Esophagus squamous epithelium (tissue), 5 donors: ENCODE measurements around the gene ZNF25. TPM values are rescaled to one million over a fixed set of nuclear protein-coding genes. Genes with fewer than 3 reads are reported as not detected.
"Not testable (repeated sequence)": the region's sequence is repeated elsewhere in the genome, so short reads cannot be mapped to it uniquely, and the experiment has no call there.

ENCODE experiments used
- DNase-seq: peaks from one replicate; lab custom pipeline; 2025; lab: John Stamatoyannopoulos, UW
- H3K27ac ChIP-seq, 4 donors: fragments of 200-600 bp; sonication (generic); one replicate each; pipeline ENCODE4 v1.5.1; 2016 to 2019; ENCODE audit warnings: mild to moderate bottlenecking in 1 of 4
- H3K27me3 ChIP-seq, 4 donors: fragments of 200-600 bp; sonication (generic); 1 replicate in 3 of 4; 2 replicates in 1 of 4; pipeline versions ENCODE4 v1.5.1 to v1.6.0; 2017 to 2021; ENCODE audit warnings: antibody characterized with exemption in 1 of 4
- H3K36me3 ChIP-seq, 3 donors: fragments of 200-600 bp; sonication (generic); one replicate each; pipeline ENCODE4 v1.5.1; 2016 to 2019
- H3K4me1 ChIP-seq, 3 donors: fragments of 200-600 bp; sonication (generic); one replicate each; pipeline ENCODE4 v1.5.1; 2017 to 2019
- H3K4me3 ChIP-seq, 4 donors: fragments of 200-600 bp; sonication (generic); 1 replicate in 3 of 4; 2 replicates in 1 of 4; pipeline ENCODE4 v1.5.1; 2016 to 2019; ENCODE audit warnings: mild to moderate bottlenecking in 2 of 4, moderate library complexity in 1 of 4
- H3K9me3 ChIP-seq, 3 donors: fragments of 200-600 bp; sonication (generic); one replicate each; pipeline ENCODE4 v1.5.1; 2016 to 2019
- POLR2A ChIP-seq, 4 donors: fragments of 450-650 bp; IDR thresholded peaks; one replicate each; pipeline ENCODE4 v1.6.1; 2017; ENCODE audit warnings: antibody characterized with exemption in 4 of 4, mild to moderate bottlenecking in 4 of 4, moderate library complexity in 3 of 4
- WGBS, 2 donors: methylation state at CpG; one replicate each; pipeline ENCODE4 v1.1.5; 2018; 5-methylcytosine and 5-hydroxymethylcytosine counted together
- intact Hi-C: fragments of 100-400 bp; cut with DNase I; formaldehyde crosslinking; loops from one replicate; pipeline ENCODE4 v1.15.0; 2022
- total RNA-seq, 4 donors: library from RNA; depleted of rRNA; stranded (reverse); fragments of >200 nt; gene quantifications; one replicate each; pipeline ENCODE4 v1.1.0, GENCODE V29; 2016
- TF ChIP-seq, protein P1 (sequence below), 6 experiments: fragments of 450-650 bp in 4 of 6; fragments of 200-600 bp in 2 of 6; sonication (generic) in 2 of 6; IDR thresholded peaks; one replicate each; pipeline ENCODE4 v1.5.1; 2016 to 2019; ENCODE audit warnings: antibody characterized with exemption in 6 of 6, mild to moderate bottlenecking in 4 of 6, moderate library complexity in 4 of 6
- donor health status: DM: yes; HTN: yes; CAD: no.

The ZNF25 gene
- total RNA-seq, 4 donors from 2014 or later, result 1.7 to 8.0 (median 3.2) TPM

DNA sequence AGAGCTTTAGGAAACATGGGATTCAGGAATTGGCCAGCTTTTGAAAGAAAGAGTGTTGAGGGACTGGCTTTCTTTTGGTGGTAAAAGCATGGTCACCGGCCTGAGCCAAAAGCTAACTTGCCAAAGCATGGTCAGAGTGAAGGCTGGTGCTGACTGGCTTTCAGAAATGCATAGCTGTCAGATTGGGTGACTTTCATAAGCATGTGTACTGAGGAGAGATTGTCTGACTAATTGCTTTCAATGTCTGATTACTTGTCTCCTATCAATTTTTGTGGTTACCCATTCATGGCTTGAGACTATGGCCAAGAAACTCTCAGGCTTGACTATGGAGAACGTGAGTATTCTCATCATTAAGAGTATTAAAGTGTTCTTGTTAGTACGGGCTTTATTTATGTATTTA, 28.2 kb downstream of the ZNF25 start:
- no peaks in the 10 kb centered on the region for H3K4me1 ChIP-seq
- no peak overlapping the region for H3K4me3 ChIP-seq
- DNase-seq, result no peak
- no peaks in the 10 kb centered on the region for H3K9me3 ChIP-seq
- H3K36me3 ChIP-seq, result peaks cover 0 to 26% (median 6%) of the 10 kb centered on the region in 3 donors
- no peaks in the 10 kb centered on the region for H3K27me3 ChIP-seq
- no peak for TF ChIP-seq POLR2A (IDR thresholded peaks at IDR 0.05)
- TF ChIP-seq, protein P1, sequence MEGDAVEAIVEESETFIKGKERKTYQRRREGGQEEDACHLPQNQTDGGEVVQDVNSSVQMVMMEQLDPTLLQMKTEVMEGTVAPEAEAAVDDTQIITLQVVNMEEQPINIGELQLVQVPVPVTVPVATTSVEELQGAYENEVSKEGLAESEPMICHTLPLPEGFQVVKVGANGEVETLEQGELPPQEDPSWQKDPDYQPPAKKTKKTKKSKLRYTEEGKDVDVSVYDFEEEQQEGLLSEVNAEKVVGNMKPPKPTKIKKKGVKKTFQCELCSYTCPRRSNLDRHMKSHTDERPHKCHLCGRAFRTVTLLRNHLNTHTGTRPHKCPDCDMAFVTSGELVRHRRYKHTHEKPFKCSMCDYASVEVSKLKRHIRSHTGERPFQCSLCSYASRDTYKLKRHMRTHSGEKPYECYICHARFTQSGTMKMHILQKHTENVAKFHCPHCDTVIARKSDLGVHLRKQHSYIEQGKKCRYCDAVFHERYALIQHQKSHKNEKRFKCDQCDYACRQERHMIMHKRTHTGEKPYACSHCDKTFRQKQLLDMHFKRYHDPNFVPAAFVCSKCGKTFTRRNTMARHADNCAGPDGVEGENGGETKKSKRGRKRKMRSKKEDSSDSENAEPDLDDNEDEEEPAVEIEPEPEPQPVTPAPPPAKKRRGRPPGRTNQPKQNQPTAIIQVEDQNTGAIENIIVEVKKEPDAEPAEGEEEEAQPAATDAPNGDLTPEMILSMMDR (IDR thresholded peaks at IDR 0.05), result no peak
- intact Hi-C loops, result no loop called here
- no peak overlapping the region for H3K27ac ChIP-seq
- 75 to 83% methylated on average over 3 of the region's 3 CpGs for WGBS, 2 donors

DNA sequence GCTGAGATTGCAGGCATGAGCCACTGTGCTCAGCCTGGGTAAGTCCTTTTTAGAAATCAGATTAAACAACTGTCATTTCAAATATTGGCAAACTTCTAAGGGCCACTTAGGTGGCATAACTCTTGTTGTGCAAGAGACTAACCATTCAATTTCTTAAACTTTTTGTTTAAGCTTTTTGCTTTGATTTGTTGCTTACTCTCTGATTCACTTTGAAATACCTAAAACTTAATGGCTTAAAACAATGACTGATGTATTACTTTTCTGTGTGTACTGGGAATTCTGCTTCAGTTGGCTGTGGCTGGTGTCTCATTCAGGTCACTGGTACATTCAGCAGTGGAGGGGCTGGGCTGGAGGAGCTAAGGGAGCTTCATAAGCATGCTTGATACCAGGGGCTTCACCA, 28.9 kb downstream of the ZNF25 start:
- H3K36me3 ChIP-seq, result peaks cover 0 to 19% (median 4%) of the 10 kb centered on the region in 3 donors
- H3K27ac ChIP-seq, result no peak overlapping the region
- TF ChIP-seq, protein P1 (IDR thresholded peaks at IDR 0.05), result no peak
- no peak for TF ChIP-seq POLR2A (IDR thresholded peaks at IDR 0.05)
- H3K27me3 ChIP-seq, result no peaks in the 10 kb centered on the region
- H3K4me1 ChIP-seq, result no peaks in the 10 kb centered on the region
- DNase-seq, result no peak
- no peaks in the 10 kb centered on the region for H3K9me3 ChIP-seq
- H3K4me3 ChIP-seq, result no peak overlapping the region
- intact Hi-C loops, result no loop called here

- 54 to 75% methylated on average over 2 to 4 of the region's 5 CpGs for WGBS, 2 donors
- Histone ChIP-seq H3K27ac (no peak overlapping the region), H3K36me3 (no peaks in the 10 kb centered on the region), H3K4me1 (no peaks in the 10 kb centered on the region), H3K27me3 (no peaks in the 10 kb centered on the region), H3K4me3 (no peak overlapping the region), H3K9me3 (no peaks in the 10 kb centered on the region)
- no peak for TF ChIP-seq POLR2A (IDR thresholded peaks at IDR 0.05)
- TF ChIP-seq, protein P1 (IDR thresholded peaks at IDR 0.05), result no peak
- intact Hi-C loops, result no loop called here
- DNase-seq, result no peak
Observed at GRCh38 chr10:37937864-37938263, 38.6 kb downstream of the ZNF25 start.

DNA sequence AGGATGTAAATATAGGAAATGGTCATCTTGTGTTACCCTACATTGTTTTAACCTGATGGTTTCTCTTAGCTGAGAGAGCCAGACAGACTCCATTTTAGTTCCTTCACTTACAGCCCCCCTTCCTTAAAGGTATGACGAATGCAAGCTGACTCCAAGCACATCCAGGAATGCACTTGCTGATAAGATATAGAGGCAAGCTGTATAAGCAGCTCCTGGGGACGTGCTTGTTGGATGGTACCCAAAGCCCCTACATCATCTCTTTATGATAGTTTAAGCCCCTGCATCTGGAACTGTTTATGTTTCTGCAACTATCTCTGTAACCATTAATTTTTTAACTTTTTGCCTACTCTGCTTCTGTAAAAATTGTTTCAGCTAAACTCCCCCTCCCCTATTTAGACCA, 41.7 kb downstream of the ZNF25 start:
- intact Hi-C loops, result no loop called here
- H3K4me3 ChIP-seq, result no peak overlapping the region
- 53 to 60% methylated on average over 2 of the region's 2 CpGs for WGBS, 2 donors
- H3K9me3 ChIP-seq, result no peaks in the 10 kb centered on the region
- H3K36me3 ChIP-seq, result no peaks in the 10 kb centered on the region
- no peak for TF ChIP-seq POLR2A (IDR thresholded peaks at IDR 0.05)
- TF ChIP-seq, protein P1 (IDR thresholded peaks at IDR 0.05), result no peak
- no peak for DNase-seq
- H3K4me1 ChIP-seq, result no peaks in the 10 kb centered on the region
- H3K27me3 ChIP-seq, result no peaks in the 10 kb centered on the region
- H3K27ac ChIP-seq, result no peak overlapping the region

- TF ChIP-seq, protein P1 (IDR thresholded peaks at IDR 0.05), result no peak
- no peak for TF ChIP-seq POLR2A (IDR thresholded peaks at IDR 0.05)
- DNase-seq, result no peak
- H3K36me3 ChIP-seq, result no peaks in the 10 kb centered on the region
- intact Hi-C loops, result no loop called here
- H3K4me1 ChIP-seq, result no peaks in the 10 kb centered on the region
- WGBS, 2 donors, result 38 to 39% methylated on average over 2 of the region's 2 CpGs
- no peaks in the 10 kb centered on the region for H3K9me3 ChIP-seq
- H3K4me3 ChIP-seq, result no peak overlapping the region
- no peak overlapping the region for H3K27ac ChIP-seq
- no peaks in the 10 kb centered on the region for H3K27me3 ChIP-seq
Observed at GRCh38 chr10:37930423-37930822, 46.0 kb downstream of the ZNF25 start.

DNA sequence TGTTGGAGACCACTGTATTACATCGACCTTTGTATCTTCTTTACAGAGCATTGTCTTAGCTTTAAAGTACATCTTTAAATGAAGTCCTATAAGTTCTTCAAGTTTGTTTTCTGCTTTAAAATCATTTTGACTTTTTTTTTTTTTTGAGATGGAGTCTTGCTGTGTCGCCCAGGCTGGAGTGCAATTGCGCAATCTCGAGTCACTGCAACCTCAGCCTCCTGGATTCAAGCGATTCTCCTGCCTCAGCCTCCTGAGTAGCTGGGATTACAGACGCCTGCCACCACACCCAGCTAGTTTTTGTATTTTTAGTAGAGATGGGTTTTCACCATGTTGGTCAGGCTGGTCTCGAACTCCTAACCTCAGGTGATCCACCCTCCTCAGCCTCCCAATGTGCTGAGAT, 68.3 kb downstream of the ZNF25 start:
- intact Hi-C loops, H3K9me3 ChIP-seq: not testable (repeated sequence)

More for the DNA sequence above, 68.3 kb downstream of the ZNF25 start:
- H3K4me1 ChIP-seq, H3K27ac ChIP-seq, H3K36me3 ChIP-seq, DNase-seq, H3K4me3 ChIP-seq, H3K27me3 ChIP-seq: not testable (repeated sequence)
- WGBS, 2 donors, result 69 to 74% methylated on average over 3 to 7 of the region's 7 CpGs
